CD4-positive, alpha-beta T cell (primary cell): ENCODE measurements around the gene RAB40C. TPM values are rescaled to one million over a fixed set of nuclear protein-coding genes. Genes with fewer than 3 reads are reported as not detected.
A peak's percentile ranks its signal among the peaks of the same experiment; 100 is the strongest.

Experiments
- ATAC-seq: fragments of 200-7000 bp; cut with Tn5 transposase; one replicate; pipeline ENCODE4 v1.10.0; 2022; ENCODE audit warnings: mild to moderate bottlenecking; ENCODE audit not compliant: poor library complexity
- CTCF ChIA-PET: fragments of 350-600 bp; sonication (Branson Sonifier 250); formaldehyde crosslinking; loops from one replicate; lab custom pipeline; 2021; ENCODE audit warnings: antibody characterized with exemption, inconsistent platforms; lab: Charles Lee
- POLR2A ChIA-PET: fragments of 350-600 bp; sonication (Branson Sonifier 250); formaldehyde crosslinking; loops from one replicate; lab custom pipeline; 2021; ENCODE audit warnings: antibody characterized with exemption, inconsistent platforms; lab: Charles Lee
- DNase-seq, 14 experiments: peaks; one replicate each; pipeline ENCODE4 v3.0.0-alpha.2; 2013 to 2020; ENCODE audit warnings: mixed read lengths in 2 of 14
- H3K27ac ChIP-seq, 2 donors: one replicate each; pipeline versions ENCODE4 v1.5.1 to v1.7.0; 2013; ENCODE audit warnings: low read length in 2 of 2, low read depth in 1 of 2, mild to moderate bottlenecking in 1 of 2
- H3K27me3 ChIP-seq, 2 experiments: 1 replicate in 1 of 2; 2 replicates in 1 of 2; pipeline versions ENCODE4 v1.6.1 to v1.7.0; 2013; ENCODE audit warnings: low read length in 2 of 2, control low read depth in 1 of 2, mild to moderate bottlenecking in 1 of 2, moderate library complexity in 1 of 2; ENCODE audit not compliant: insufficient read depth in 2 of 2, control insufficient read depth in 1 of 2
- H3K36me3 ChIP-seq: one replicate; pipeline ENCODE4 v1.6.1; 2013; ENCODE audit warnings: low read length, control low read depth; ENCODE audit not compliant: insufficient read depth
- H3K4me1 ChIP-seq: one replicate; pipeline ENCODE4 v1.6.1; 2013; ENCODE audit warnings: low read length, control low read depth; ENCODE audit not compliant: insufficient read depth
- H3K4me3 ChIP-seq: one replicate; pipeline ENCODE4 v1.5.1; 2013; ENCODE audit warnings: mild to moderate bottlenecking, low read length, moderate library complexity
- H3K9me3 ChIP-seq, 2 experiments: 1 replicate in 1 of 2; 2 replicates in 1 of 2; pipeline versions ENCODE4 v1.6.1 to v1.7.0; 2013; ENCODE audit warnings: low read length in 2 of 2, mild to moderate bottlenecking in 2 of 2, control low read depth in 1 of 2, moderate library complexity in 1 of 2; ENCODE audit not compliant: control insufficient read depth in 1 of 2, insufficient read depth in 1 of 2
- H3K27ac Mint-ChIP-seq: one replicate; pipeline ENCODE4 v1.8.0; 2020; ENCODE audit warnings: mixed read lengths
- H3K27me3 Mint-ChIP-seq: one replicate; pipeline ENCODE4 v1.8.0; 2021; ENCODE audit warnings: mixed read lengths
- H3K36me3 Mint-ChIP-seq: one replicate; pipeline ENCODE4 v1.8.0; 2021; ENCODE audit warnings: low read depth, mixed read lengths
- H3K4me1 Mint-ChIP-seq: one replicate; pipeline ENCODE4 v1.8.0; 2021; ENCODE audit warnings: low read depth, mixed read lengths
- H3K4me3 Mint-ChIP-seq: one replicate; pipeline ENCODE4 v1.8.0; 2020; ENCODE audit warnings: mild to moderate bottlenecking, mixed read lengths
- H3K9me3 Mint-ChIP-seq: one replicate; pipeline ENCODE4 v1.8.0; 2020; ENCODE audit warnings: mixed read lengths
- CTCF ChIP-seq: fragments of 200-600 bp; IDR thresholded peaks from one replicate; pipeline ENCODE4 v1.8.0; 2022; ENCODE audit warnings: antibody characterized with exemption, mild to moderate bottlenecking
- intact Hi-C, 2 experiments: fragments of 100-400 bp; cut with DNase I in 1 of 2; cut with micrococcal nuclease in 1 of 2; formaldehyde crosslinking; loops; one replicate each; pipeline versions ENCODE4 v1.15.1 to v1.9.0; 2023 to 2025; cut with DNase I, micrococcal nuclease
- total RNA-seq, 174 experiments: library from RNA in 2 of 174; stranded (reverse) in 2 of 174; gene quantifications; one replicate each; pipeline ENCODE4 v1.2.3 and lab custom pipeline; 2021 to 2026

Gene RAB40C
- total RNA-seq, 2 experiments from 2014 or later = 8.9 to 9.5 TPM

- CTCF ChIA-PET = no interaction called here
Observed at GRCh38 chr16:666572-666971, 76.7 kb downstream of the RAB40C start.

GRCh38 chr16:667113-667779, 77.4 kb downstream of the RAB40C start:
- peaks cover 6% of the 10 kb centered on the region for H3K36me3 Mint-ChIP-seq
- H3K4me3 ChIP-seq = peak overlapping the region; percentile 63
- peaks cover 30% of the 10 kb centered on the region for H3K4me1 ChIP-seq
- intact Hi-C loops = no loop called here
- H3K9me3 Mint-ChIP-seq = no peaks in the 10 kb centered on the region
- ATAC-seq (no peak), DNase-seq (no peak)
- POLR2A ChIA-PET = interaction anchor here (0.7 to 2.0 kb wide), 12 partner anchors 9 to 315 kb away, joined by 3 to 17 read pairs (median 6); partner anchors contain the start of genes AXIN1, JMJD8, METTL26 and PIGQ
- H3K27me3 Mint-ChIP-seq = no peaks in the 10 kb centered on the region
- TF ChIP-seq CTCF = no peak
- H3K4me3 Mint-ChIP-seq = peak overlapping the region; percentile 83
- H3K4me1 Mint-ChIP-seq = peaks cover 6% of the 10 kb centered on the region
- peak overlapping the region; percentile 14 to 56 for H3K27ac ChIP-seq
- peak overlapping the region; percentile 75 for H3K27ac Mint-ChIP-seq
- no peaks in the 10 kb centered on the region for H3K9me3 ChIP-seq
- peaks cover 24% of the 10 kb centered on the region for H3K36me3 ChIP-seq
- CTCF ChIA-PET = interaction anchor here (0.6 to 1.3 kb wide), 4 partner anchors 19 to 1800 kb away, joined by 3 to 6 read pairs (median 4); no protein-coding TSS in a partner anchor
- H3K27me3 ChIP-seq = no peaks in the 10 kb centered on the region

More at GRCh38 chr16:666572-666971, 76.7 kb downstream of the RAB40C start:
- no peaks in the 10 kb centered on the region for H3K27me3 Mint-ChIP-seq
- Histone ChIP-seq H3K4me3 (no peak overlapping the region), H3K4me1 (peaks cover 31% of the 10 kb centered on the region), H3K36me3 (peaks cover 19% of the 10 kb centered on the region), H3K27ac (no peak overlapping the region), H3K9me3 (no peaks in the 10 kb centered on the region), H3K27me3 (no peaks in the 10 kb centered on the region)
- peaks cover 6% of the 10 kb centered on the region for H3K4me1 Mint-ChIP-seq
- POLR2A ChIA-PET = interaction anchor here (1.9 kb wide), 2 partner anchors 14 to 29 kb away, joined by 12 to 17 read pairs; partner anchors contain the start of gene STUB1
- intact Hi-C loops = no loop called here
- TF ChIP-seq CTCF = no peak
- no peaks in the 10 kb centered on the region for H3K9me3 Mint-ChIP-seq
- peaks cover 6% of the 10 kb centered on the region for H3K36me3 Mint-ChIP-seq
- ATAC-seq = no peak
- DNase-seq = no peak
- no peak overlapping the region for H3K4me3 Mint-ChIP-seq
- no peak overlapping the region for H3K27ac Mint-ChIP-seq

- Mint-ChIP-seq H3K4me3 (peak within 1 kb of the TSS; percentile 83), H3K36me3 (peaks cover 9% of the 10 kb centered on the region), H3K27me3 (no peaks in the 10 kb centered on the region), H3K27ac (peak within 1 kb of the TSS; percentile 75), H3K9me3 (no peaks in the 10 kb centered on the region), H3K4me1 (peaks cover 6% of the 10 kb centered on the region)
- Histone ChIP-seq H3K27ac (peak within 1 kb of the TSS; percentile 28 to 56), H3K4me3 (peak within 1 kb of the TSS; percentile 63), H3K27me3 (no peaks in the 10 kb centered on the region), H3K9me3 (no peaks in the 10 kb centered on the region), H3K4me1 (peaks cover 30% of the 10 kb centered on the region), H3K36me3 (peaks cover 31% of the 10 kb centered on the region)
- peak; percentile 67 for TF ChIP-seq CTCF
- intact Hi-C loops = no loop called here
- POLR2A ChIA-PET = interaction anchor here (0.7 to 2.0 kb wide), 12 partner anchors 8 to 316 kb away, joined by 3 to 17 read pairs (median 6); partner anchors contain the start of genes AXIN1, JMJD8, METTL26 and PIGQ
- DNase-seq (peak; percentile 80 to 96 (median 92)), ATAC-seq (peak; percentile 92)
- CTCF ChIA-PET = interaction anchor here (0.6 to 1.3 kb wide), 7 partner anchors 11 to 1800 kb away, joined by 3 to 6 read pairs (median 3); no protein-coding TSS in a partner anchor
Observed at GRCh38 chr16:667780-668518, 78.1 kb downstream of the RAB40C start, which contains the start of gene RHOT2. TSS of gene RHOT2 (plus strand) at chr16:668132. CDS start at chr16:668200, 68 bp downstream.
